Activated B cell treated with CpG ODN at 0.5 μM for 24 hours (primary cell): ENCODE data around the gene SH3PXD2B. TPM values are rescaled to one million over a fixed set of nuclear protein-coding genes. Genes with fewer than 3 reads are reported as not detected.

Source experiments
- ATAC-seq: fragments of 200-7000 bp; cut with Tn5 transposase; one replicate; pipeline ENCODE4 v1.10.0; 2021; ENCODE audit warnings: low read depth, mild to moderate bottlenecking, moderate library complexity
- CTCF ChIA-PET: fragments of 350-600 bp; sonication (Branson Sonifier 250); formaldehyde crosslinking; loops from one replicate; lab custom pipeline; 2021; ENCODE audit warnings: antibody characterized with exemption; lab: Charles Lee
- POLR2A ChIA-PET: fragments of 350-600 bp; sonication (Branson Sonifier 250); formaldehyde crosslinking; loops from one replicate; lab custom pipeline; 2021; ENCODE audit warnings: antibody characterized with exemption; lab: Charles Lee
- DNase-seq: peaks from one replicate; pipeline ENCODE4 v3.0.0; 2022
- H3K27ac Mint-ChIP-seq: one replicate; pipeline ENCODE4 v1.8.0; 2020; ENCODE audit warnings: mixed read lengths
- H3K27me3 Mint-ChIP-seq: one replicate; pipeline ENCODE4 v1.8.0; 2021; ENCODE audit warnings: mixed read lengths
- H3K36me3 Mint-ChIP-seq: one replicate; pipeline ENCODE4 v1.8.0; 2021; ENCODE audit warnings: low read depth, mixed read lengths
- H3K4me1 Mint-ChIP-seq: one replicate; pipeline ENCODE4 v1.8.0; 2021; ENCODE audit warnings: mixed read lengths
- H3K4me3 Mint-ChIP-seq: one replicate; pipeline ENCODE4 v1.8.0; 2020; ENCODE audit warnings: mild to moderate bottlenecking, mixed read lengths
- H3K9me3 Mint-ChIP-seq: one replicate; pipeline ENCODE4 v1.8.0; 2020; ENCODE audit warnings: mixed read lengths
- CTCF ChIP-seq: fragments of 200-600 bp; IDR thresholded peaks from one replicate; pipeline ENCODE4 v1.8.0; 2022; ENCODE audit warnings: antibody characterized with exemption, mild to moderate bottlenecking
- intact Hi-C: fragments of 100-400 bp; cut with micrococcal nuclease; formaldehyde crosslinking; loops from one replicate; pipeline ENCODE4 v1.15.1; 2024
- total RNA-seq: library from RNA; stranded (reverse); gene quantifications from 2 replicates; pipeline ENCODE4 v1.2.3, GENCODE V29; 2022

Gene SH3PXD2B
- total RNA-seq, 1 donor from 2014 or later = 0.02 TPM

GRCh38 chr5:172485511-172486202, 31.3 kb upstream of the SH3PXD2B start:
- peaks cover 6% of the 10 kb centered on the region for H3K27me3 Mint-ChIP-seq
- H3K4me3 Mint-ChIP-seq = no peak overlapping the region
- H3K4me1 Mint-ChIP-seq = no peaks in the 10 kb centered on the region
- no peak for DNase-seq
- intact Hi-C loops = no loop called here
- no peak for ATAC-seq
- H3K9me3 Mint-ChIP-seq = no peaks in the 10 kb centered on the region
- ChIA-PET CTCF (no interaction called here), POLR2A (no interaction called here)
- no peak for TF ChIP-seq CTCF
- H3K36me3 Mint-ChIP-seq = no peaks in the 10 kb centered on the region
- H3K27ac Mint-ChIP-seq = no peak overlapping the region

- ATAC-seq (no peak), DNase-seq (no peak)
- ChIA-PET POLR2A (no interaction called here), CTCF (no interaction called here)
- no peak overlapping the region for H3K4me3 Mint-ChIP-seq
- no peaks in the 10 kb centered on the region for H3K36me3 Mint-ChIP-seq
- intact Hi-C loops = no loop called here
- H3K9me3 Mint-ChIP-seq = no peaks in the 10 kb centered on the region
- peaks cover 4% of the 10 kb centered on the region for H3K27me3 Mint-ChIP-seq
- H3K27ac Mint-ChIP-seq = no peak overlapping the region
- no peaks in the 10 kb centered on the region for H3K4me1 Mint-ChIP-seq
- no peak for TF ChIP-seq CTCF
Measured at GRCh38 chr5:172484664-172485063, 30.3 kb upstream of the SH3PXD2B start.

- DNase-seq = no peak
- POLR2A ChIA-PET = no interaction called here
- Mint-ChIP-seq H3K9me3 (no peaks in the 10 kb centered on the region), H3K4me1 (no peaks in the 10 kb centered on the region), H3K27ac (no peak overlapping the region), H3K27me3 (peaks cover 4% of the 10 kb centered on the region), H3K4me3 (no peak overlapping the region), H3K36me3 (no peaks in the 10 kb centered on the region)
- intact Hi-C loops = no loop called here
- no peak for TF ChIP-seq CTCF
- CTCF ChIA-PET = interaction anchor here (0.6 to 1.9 kb wide), 3 partner anchors 10 to 282 kb away, joined by 4 to 5 read pairs (median 4); no protein-coding TSS in a partner anchor
- no peak for ATAC-seq
Measured at GRCh38 chr5:172482156-172483020, 28.1 kb upstream of the SH3PXD2B start.

GRCh38 chr5:172481011-172481800, 26.9 kb upstream of the SH3PXD2B start:
- CTCF ChIA-PET = interaction anchor here (1.5 to 1.9 kb wide), 3 partner anchors 9 to 216 kb away, joined by 4 to 6 read pairs (median 5); no protein-coding TSS in a partner anchor
- no peak for ATAC-seq
- no peak overlapping the region for H3K27ac Mint-ChIP-seq

More at GRCh38 chr5:172481011-172481800, 26.9 kb upstream of the SH3PXD2B start:
- H3K4me1 Mint-ChIP-seq = no peaks in the 10 kb centered on the region
- POLR2A ChIA-PET = no interaction called here
- no peak for DNase-seq
- H3K9me3 Mint-ChIP-seq = no peaks in the 10 kb centered on the region
- no peak for TF ChIP-seq CTCF
- peaks cover 6% of the 10 kb centered on the region for H3K27me3 Mint-ChIP-seq
- no peaks in the 10 kb centered on the region for H3K36me3 Mint-ChIP-seq
- H3K4me3 Mint-ChIP-seq = no peak overlapping the region
- intact Hi-C loops = no loop called here
